Measurements from ENCODE around the gene DOCK4.
A peak's percentile ranks its signal among the peaks of the same experiment; 100 is the strongest.

The DOCK4 gene

DNA sequence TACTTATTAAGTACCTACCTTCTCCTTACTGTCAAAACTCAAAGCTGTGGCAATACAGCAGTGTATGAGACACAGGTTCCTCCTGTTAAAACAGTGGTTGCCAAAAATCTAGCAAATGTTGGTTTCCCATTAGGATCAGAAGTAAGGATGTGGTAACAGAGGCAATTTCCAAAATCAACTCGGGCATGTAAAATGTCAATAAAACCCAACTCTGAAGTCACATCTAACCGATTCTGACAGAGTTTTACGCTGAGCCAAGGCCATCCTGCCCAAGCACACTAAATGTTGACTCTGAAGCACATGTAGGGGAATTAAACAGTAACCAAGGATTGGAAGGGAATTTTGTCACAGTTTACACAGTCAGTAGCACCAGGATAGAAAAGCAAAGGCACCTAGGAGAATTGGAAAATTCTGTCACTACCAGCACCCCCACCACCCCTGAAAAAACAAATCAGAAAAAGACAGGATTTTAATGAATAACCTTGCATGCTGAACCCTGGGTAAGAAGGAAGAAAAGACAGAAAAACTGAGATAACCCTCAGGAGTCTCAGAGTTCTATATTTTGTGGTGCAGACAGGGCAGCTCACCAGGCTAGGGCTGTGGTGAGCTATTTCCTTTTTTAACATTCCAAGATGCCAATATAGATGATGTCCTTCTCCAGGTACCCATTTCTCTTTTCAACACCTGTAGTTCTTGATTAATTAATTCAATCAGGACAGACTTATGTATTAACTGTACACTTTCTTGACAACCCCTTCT, 119.5 kb downstream of the DOCK4 start:
- Histone ChIP-seq H3K4me2 (ENCODE audit: low read length, poor library complexity, severe bottlenecking) (peak overlapping the region; percentile 14), H3K9ac (ENCODE audit: low read length) (no peak overlapping the region), H3K4me1 (ENCODE audit: control insufficient read depth, insufficient read depth, low read depth, low read length) (peaks cover 6% of the 10 kb centered on the region), H3K79me1 (replicated peaks; ENCODE audit: low read length, poor library complexity, severe bottlenecking) (peaks cover 12% of the 10 kb centered on the region), H4K91ac (ENCODE audit: low read length) (no peak overlapping the region), H3K4me3 (ENCODE audit: insufficient read depth in 1 of 2, low read depth in 1 of 2, low read length in 2 of 2) (no peak overlapping the region), H3K36me3 (ENCODE audit: control insufficient read depth in 1 of 2, insufficient read depth in 2 of 2, low read depth in 1 of 2, low read length in 2 of 2) (no peaks in the 10 kb centered on the region), H2AFZ (ENCODE audit: low read depth, low read length) (no peak overlapping the region), H2BK120ac (ENCODE audit: low read depth, low read length) (no peak overlapping the region), H3K27ac (ENCODE audit: low read length, poor library complexity, severe bottlenecking) (peak overlapping the region; percentile 47), H2BK15ac (ENCODE audit: low read depth, poor library complexity, severe bottlenecking) (no peak overlapping the region), H3K9me3 (ENCODE audit: control insufficient read depth, low read length) (no peaks in the 10 kb centered on the region), H3K23ac (ENCODE audit: low read length in 2 of 2) (no peak overlapping the region), H4K8ac (ENCODE audit: low read length) (no peak overlapping the region), H2BK5ac (ENCODE audit: low read depth, low read length, poor library complexity, severe bottlenecking) (no peak overlapping the region), H3K18ac (ENCODE audit: low read depth in 1 of 2, low read length in 2 of 2) (no peak overlapping the region), H2AK5ac (ENCODE audit: low read length, severe bottlenecking) (no peak overlapping the region), H3K14ac (ENCODE audit: low read length in 2 of 2) (no peak overlapping the region), H2BK12ac (ENCODE audit: low read length in 2 of 2) (no peak overlapping the region), H3K27me3 (ENCODE audit: control insufficient read depth in 1 of 2, insufficient read depth in 1 of 2, low read length in 2 of 2) (no peaks in the 10 kb centered on the region), H3K4ac (ENCODE audit: low read depth in 1 of 2, low read length in 2 of 2) (no peak overlapping the region)
- no peak for DNase-seq
- 94% methylated on average over 2 of the region's 3 CpGs for WGBS

GRCh38 chr7:112084520-112084971, 121.7 kb downstream of the DOCK4 start:
- Histone ChIP-seq H3K27ac (ENCODE audit: low read length, poor library complexity, severe bottlenecking) (peak overlapping the region; percentile 26), H2AFZ (ENCODE audit: low read depth, low read length) (no peak overlapping the region), H3K4me1 (ENCODE audit: control insufficient read depth, insufficient read depth, low read depth, low read length) (peaks cover 8% of the 10 kb centered on the region), H2AK5ac (ENCODE audit: low read length, severe bottlenecking) (no peak overlapping the region), H3K4me3 (ENCODE audit: insufficient read depth in 1 of 2, low read depth in 1 of 2, low read length in 2 of 2) (peak overlapping the region in 1 of 2 experiments; percentile 0), H3K23ac (ENCODE audit: low read length in 2 of 2) (no peak overlapping the region), H3K18ac (ENCODE audit: low read depth in 1 of 2, low read length in 2 of 2) (no peak overlapping the region), H3K14ac (ENCODE audit: low read length in 2 of 2) (no peak overlapping the region), H2BK120ac (ENCODE audit: low read depth, low read length) (no peak overlapping the region), H2BK12ac (ENCODE audit: low read length in 2 of 2) (no peak overlapping the region), H4K8ac (ENCODE audit: low read length) (no peak overlapping the region), H4K91ac (ENCODE audit: low read length) (no peak overlapping the region), H3K36me3 (ENCODE audit: control insufficient read depth in 1 of 2, insufficient read depth in 2 of 2, low read depth in 1 of 2, low read length in 2 of 2) (no peaks in the 10 kb centered on the region), H3K27me3 (ENCODE audit: control insufficient read depth in 1 of 2, insufficient read depth in 1 of 2, low read length in 2 of 2) (no peaks in the 10 kb centered on the region), H3K79me1 (replicated peaks; ENCODE audit: low read length, poor library complexity, severe bottlenecking) (peaks cover 6% of the 10 kb centered on the region), H3K9ac (ENCODE audit: low read length) (no peak overlapping the region), H3K9me3 (ENCODE audit: control insufficient read depth, low read length) (no peaks in the 10 kb centered on the region), H3K4ac (ENCODE audit: low read depth in 1 of 2, low read length in 2 of 2) (no peak overlapping the region), H2BK5ac (ENCODE audit: low read depth, low read length, poor library complexity, severe bottlenecking) (no peak overlapping the region), H3K4me2 (ENCODE audit: low read length, poor library complexity, severe bottlenecking) (peak overlapping the region; percentile 7), H2BK15ac (ENCODE audit: low read depth, poor library complexity, severe bottlenecking) (no peak overlapping the region)
- WGBS = 100% methylated on average over 1 of the region's 3 CpGs
- DNase-seq = peak; percentile 56

- H4K8ac ChIP-seq (ENCODE audit: low read length) = peak overlapping the region; percentile 75
- peak overlapping the region; percentile 6 to 24 for H3K4ac ChIP-seq (ENCODE audit: low read depth in 1 of 2, low read length in 2 of 2)
- no peak overlapping the region for H2BK15ac ChIP-seq (ENCODE audit: low read depth, poor library complexity, severe bottlenecking)
- WGBS = 85% methylated on average over 5 of the region's 7 CpGs
- H2BK12ac ChIP-seq (ENCODE audit: low read length in 2 of 2) = peak overlapping the region in 1 of 2 experiments; percentile 77
- H3K18ac ChIP-seq (ENCODE audit: low read depth in 1 of 2, low read length in 2 of 2) = peak overlapping the region; percentile 45 to 57
- H3K79me1 ChIP-seq (replicated peaks; ENCODE audit: low read length, poor library complexity, severe bottlenecking) = peaks cover 6% of the 10 kb centered on the region
- peak overlapping the region; percentile 13 for H3K27ac ChIP-seq (ENCODE audit: low read length, poor library complexity, severe bottlenecking)
- no peaks in the 10 kb centered on the region for H3K9me3 ChIP-seq (ENCODE audit: control insufficient read depth, low read length)
- no peak overlapping the region for H2BK5ac ChIP-seq (ENCODE audit: low read depth, low read length, poor library complexity, severe bottlenecking)
- H3K27me3 ChIP-seq (ENCODE audit: control insufficient read depth in 1 of 2, insufficient read depth in 1 of 2, low read length in 2 of 2) = no peaks in the 10 kb centered on the region
- no peak overlapping the region for H3K4me3 ChIP-seq (ENCODE audit: insufficient read depth in 1 of 2, low read depth in 1 of 2, low read length in 2 of 2)
- no peak overlapping the region for H3K4me2 ChIP-seq (ENCODE audit: low read length, poor library complexity, severe bottlenecking)
- no peak overlapping the region for H3K14ac ChIP-seq (ENCODE audit: low read length in 2 of 2)
- H4K91ac ChIP-seq (ENCODE audit: low read length) = no peak overlapping the region
- H2BK120ac ChIP-seq (ENCODE audit: low read depth, low read length) = no peak overlapping the region
- H2AK5ac ChIP-seq (ENCODE audit: low read length, severe bottlenecking) = peak overlapping the region; percentile 4
- no peak overlapping the region for H3K23ac ChIP-seq (ENCODE audit: low read length in 2 of 2)
- H3K9ac ChIP-seq (ENCODE audit: low read length) = no peak overlapping the region
- H3K36me3 ChIP-seq (ENCODE audit: control insufficient read depth in 1 of 2, insufficient read depth in 2 of 2, low read depth in 1 of 2, low read length in 2 of 2) = no peaks in the 10 kb centered on the region
- DNase-seq = no peak
- no peak overlapping the region for H2AFZ ChIP-seq (ENCODE audit: low read depth, low read length)
- H3K4me1 ChIP-seq (ENCODE audit: control insufficient read depth, insufficient read depth, low read depth, low read length) = peaks cover 8% of the 10 kb centered on the region
Measured at GRCh38 chr7:112083776-112084355, 122.3 kb downstream of the DOCK4 start.

DNA sequence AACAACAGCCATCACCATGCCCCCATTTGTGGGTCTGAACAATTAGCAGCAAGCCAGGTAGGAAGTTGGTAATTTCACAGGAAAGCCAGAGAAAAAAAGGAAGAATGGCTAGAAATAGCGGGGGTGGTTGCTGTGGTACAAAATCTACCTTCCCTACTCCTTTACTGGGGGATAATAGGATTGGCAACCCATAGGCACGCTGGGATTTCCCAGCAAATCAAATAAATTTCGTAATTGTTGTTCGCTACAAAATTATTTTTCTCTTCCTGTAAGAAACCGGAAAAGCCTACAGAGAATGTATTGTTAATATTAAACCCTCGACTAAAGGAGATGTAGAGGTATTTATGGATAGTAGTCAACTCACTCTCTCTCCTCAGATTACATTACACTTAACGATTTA, 123.9 kb downstream of the DOCK4 start:
- no peak overlapping the region for H4K8ac ChIP-seq (ENCODE audit: low read length)
- H3K14ac ChIP-seq (ENCODE audit: low read length in 2 of 2) = no peak overlapping the region
- no peak overlapping the region for H3K23ac ChIP-seq (ENCODE audit: low read length in 2 of 2)
- no peak overlapping the region for H2BK5ac ChIP-seq (ENCODE audit: low read depth, low read length, poor library complexity, severe bottlenecking)
- peaks cover 5% of the 10 kb centered on the region for H3K79me1 ChIP-seq (replicated peaks; ENCODE audit: low read length, poor library complexity, severe bottlenecking)
- H4K91ac ChIP-seq (ENCODE audit: low read length) = no peak overlapping the region
- WGBS = 100% methylated on average over 2 of the region's 7 CpGs
- no peak overlapping the region for H2BK15ac ChIP-seq (ENCODE audit: low read depth, poor library complexity, severe bottlenecking)
- DNase-seq = no peak
- H3K4me1 ChIP-seq (ENCODE audit: control insufficient read depth, insufficient read depth, low read depth, low read length) = peaks cover 8% of the 10 kb centered on the region
- no peaks in the 10 kb centered on the region for H3K27me3 ChIP-seq (ENCODE audit: control insufficient read depth in 1 of 2, insufficient read depth in 1 of 2, low read length in 2 of 2)
- H3K9me3 ChIP-seq (ENCODE audit: control insufficient read depth, low read length) = no peaks in the 10 kb centered on the region
- no peak overlapping the region for H2AFZ ChIP-seq (ENCODE audit: low read depth, low read length)
- no peak overlapping the region for H3K4me3 ChIP-seq (ENCODE audit: insufficient read depth in 1 of 2, low read depth in 1 of 2, low read length in 2 of 2)
- H3K4ac ChIP-seq (ENCODE audit: low read depth in 1 of 2, low read length in 2 of 2) = no peak overlapping the region
- no peak overlapping the region for H3K18ac ChIP-seq (ENCODE audit: low read depth in 1 of 2, low read length in 2 of 2)
- H2BK12ac ChIP-seq (ENCODE audit: low read length in 2 of 2) = no peak overlapping the region
- H3K9ac ChIP-seq (ENCODE audit: low read length) = no peak overlapping the region
- H3K4me2 ChIP-seq (ENCODE audit: low read length, poor library complexity, severe bottlenecking) = no peak overlapping the region
- H2AK5ac ChIP-seq (ENCODE audit: low read length, severe bottlenecking) = peak overlapping the region; percentile 94
- no peak overlapping the region for H2BK120ac ChIP-seq (ENCODE audit: low read depth, low read length)
- H3K27ac ChIP-seq (ENCODE audit: low read length, poor library complexity, severe bottlenecking) = no peak overlapping the region
- H3K36me3 ChIP-seq (ENCODE audit: control insufficient read depth in 1 of 2, insufficient read depth in 2 of 2, low read depth in 1 of 2, low read length in 2 of 2) = no peaks in the 10 kb centered on the region
